Smooth muscle cell (in vitro differentiated cells): Measurements from ENCODE around the gene THAP7. TPM values are rescaled to one million over a fixed set of nuclear protein-coding genes. Genes with fewer than 3 reads are reported as not detected.
"Not testable (repeated sequence)": the region's sequence is repeated elsewhere in the genome, so short reads cannot be mapped to it uniquely, and the experiment has no call there.

ENCODE experiments used
- DNase-seq: peaks from one replicate; lab custom pipeline; 2025; ENCODE audit not compliant: unreplicated experiment; lab: John Stamatoyannopoulos, UW
- H2AFZ ChIP-seq: fragments of 200-600 bp; sonication (generic); 2 replicates; pipeline ENCODE4 v1.6.0; 2016; ENCODE audit warnings: antibody characterized with exemption, low read depth, mild to moderate bottlenecking
- H3F3A ChIP-seq: fragments of 200-600 bp; sonication (generic); 2 replicates; pipeline ENCODE4 v1.6.0; 2017; ENCODE audit warnings: antibody characterized with exemption, low read depth
- H3K27ac ChIP-seq: fragments of 200-600 bp; sonication (generic); 2 replicates; pipeline ENCODE4 v1.5.1; 2016; ENCODE audit warnings: low read depth, mild to moderate bottlenecking
- H3K27me3 ChIP-seq: fragments of 200-600 bp; sonication (generic); 2 replicates; pipeline ENCODE4 v1.6.1; 2016; ENCODE audit warnings: low read depth, mild to moderate bottlenecking
- H3K36me3 ChIP-seq: fragments of 200-600 bp; sonication (generic); 2 replicates; pipeline ENCODE4 v1.5.1; 2016; ENCODE audit warnings: low read depth
- H3K4me1 ChIP-seq: fragments of 200-600 bp; sonication (generic); 2 replicates; pipeline ENCODE4 v1.5.1; 2016; ENCODE audit warnings: low read depth
- H3K4me2 ChIP-seq: fragments of 200-600 bp; sonication (generic); 2 replicates; pipeline ENCODE4 v1.6.0; 2016; ENCODE audit warnings: mild to moderate bottlenecking
- H3K4me3 ChIP-seq: fragments of 200-600 bp; sonication (generic); 2 replicates; pipeline ENCODE4 v1.5.1; 2016; ENCODE audit warnings: mild to moderate bottlenecking
- H3K79me2 ChIP-seq: fragments of 200-600 bp; sonication (generic); 2 replicates; pipeline ENCODE4 v1.6.0; 2016; ENCODE audit warnings: low read depth, mild to moderate bottlenecking
- H3K9ac ChIP-seq: fragments of 200-600 bp; sonication (generic); 2 replicates; pipeline ENCODE4 v1.6.0; 2016; ENCODE audit warnings: low read depth
- H3K9me3 ChIP-seq: fragments of 200-600 bp; sonication (generic); replicated peaks from 2 replicates; pipeline ENCODE4 v1.5.1; 2016; ENCODE audit warnings: low read depth
- H4K20me1 ChIP-seq: fragments of 200-600 bp; sonication (generic); 2 replicates; pipeline ENCODE4 v1.6.0; 2016; ENCODE audit warnings: low read depth
- WGBS: methylation state at CpG from one replicate; pipeline ENCODE4 v1.1.7; 2016; ENCODE audit warnings: low lambda C conversion rate; 5-methylcytosine and 5-hydroxymethylcytosine counted together
- polyA plus RNA-seq: library from polyadenylated mRNA; unstranded; fragments of >200 nt; fragmentation: Nextera tagmentation; extraction: Ambion mirVana; gene quantifications from 2 replicates; pipeline ENCODE4 v1.2.1, GENCODE V29; 2016
- total RNA-seq: library from RNA; depleted of rRNA; stranded (reverse); fragments of >200 nt; gene quantifications from 2 replicates; pipeline ENCODE4 v1.2.3, GENCODE V29; 2014
- TF ChIP-seq, protein P1 (sequence below): fragments of 200-600 bp; sonication (generic); IDR thresholded peaks from 2 replicates; pipeline ENCODE4 v1.5.1; 2017; ENCODE audit warnings: borderline replicate concordance, mild to moderate bottlenecking, antibody characterized with exemption; ENCODE audit not compliant: insufficient read depth, poor library complexity, severe bottlenecking

Gene THAP7
- total and polyA plus RNA-seq, 2 experiments from 2014 or later = 26.8 to 28.0 TPM

GRCh38 chr22:21041937-21042336, 40.0 kb upstream of the THAP7 start:
- Histone ChIP-seq H3K27ac (peak overlapping the region; percentile 29), H3K4me3 (no peak overlapping the region), H3K79me2 (no peaks in the 10 kb centered on the region), H3K9me3 (no peaks in the 10 kb centered on the region), H4K20me1 (no peaks in the 10 kb centered on the region), H3K36me3 (no peaks in the 10 kb centered on the region), H3K4me1 (peaks cover 5% of the 10 kb centered on the region), H3K27me3 (no peaks in the 10 kb centered on the region), H3K9ac (no peak overlapping the region), H2AFZ (no peak overlapping the region), H3F3A (peaks cover 15% of the 10 kb centered on the region), H3K4me2 (no peak overlapping the region)
- DNase-seq = no peak
- 48% methylated on average over 4 of the region's 4 CpGs for WGBS
- TF ChIP-seq, protein P1, sequence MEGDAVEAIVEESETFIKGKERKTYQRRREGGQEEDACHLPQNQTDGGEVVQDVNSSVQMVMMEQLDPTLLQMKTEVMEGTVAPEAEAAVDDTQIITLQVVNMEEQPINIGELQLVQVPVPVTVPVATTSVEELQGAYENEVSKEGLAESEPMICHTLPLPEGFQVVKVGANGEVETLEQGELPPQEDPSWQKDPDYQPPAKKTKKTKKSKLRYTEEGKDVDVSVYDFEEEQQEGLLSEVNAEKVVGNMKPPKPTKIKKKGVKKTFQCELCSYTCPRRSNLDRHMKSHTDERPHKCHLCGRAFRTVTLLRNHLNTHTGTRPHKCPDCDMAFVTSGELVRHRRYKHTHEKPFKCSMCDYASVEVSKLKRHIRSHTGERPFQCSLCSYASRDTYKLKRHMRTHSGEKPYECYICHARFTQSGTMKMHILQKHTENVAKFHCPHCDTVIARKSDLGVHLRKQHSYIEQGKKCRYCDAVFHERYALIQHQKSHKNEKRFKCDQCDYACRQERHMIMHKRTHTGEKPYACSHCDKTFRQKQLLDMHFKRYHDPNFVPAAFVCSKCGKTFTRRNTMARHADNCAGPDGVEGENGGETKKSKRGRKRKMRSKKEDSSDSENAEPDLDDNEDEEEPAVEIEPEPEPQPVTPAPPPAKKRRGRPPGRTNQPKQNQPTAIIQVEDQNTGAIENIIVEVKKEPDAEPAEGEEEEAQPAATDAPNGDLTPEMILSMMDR = no peak

DNA sequence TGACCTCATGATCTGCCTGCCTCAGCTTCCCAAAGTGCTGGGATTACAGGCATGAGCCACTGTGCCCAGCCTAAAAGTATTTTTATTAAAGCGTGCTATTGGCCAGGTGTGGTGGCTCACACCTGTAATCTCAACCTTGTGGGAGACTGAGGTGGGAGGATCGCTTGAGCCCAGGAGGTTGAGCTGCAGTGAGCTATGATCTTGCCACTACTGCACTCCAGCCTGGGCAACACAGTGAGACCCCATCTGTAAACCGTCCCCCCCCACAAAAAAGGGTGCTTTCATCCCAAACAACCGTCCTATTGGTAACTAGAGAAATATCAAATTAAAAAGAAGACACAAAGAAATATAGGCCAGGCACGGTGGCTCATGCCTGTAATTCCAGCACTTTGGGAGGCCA, 37.2 kb upstream of the THAP7 start:
- H3K9ac ChIP-seq, H3K79me2 ChIP-seq, H3K4me3 ChIP-seq, DNase-seq, H3K36me3 ChIP-seq, H3K27ac ChIP-seq, H3K4me1 ChIP-seq, H3K4me2 ChIP-seq, H4K20me1 ChIP-seq, H3K9me3 ChIP-seq, H2AFZ ChIP-seq, H3K27me3 ChIP-seq: not testable (repeated sequence)
- H3F3A ChIP-seq = peaks cover 22% of the 10 kb centered on the region
- 97% methylated on average over 5 of the region's 5 CpGs for WGBS

DNA sequence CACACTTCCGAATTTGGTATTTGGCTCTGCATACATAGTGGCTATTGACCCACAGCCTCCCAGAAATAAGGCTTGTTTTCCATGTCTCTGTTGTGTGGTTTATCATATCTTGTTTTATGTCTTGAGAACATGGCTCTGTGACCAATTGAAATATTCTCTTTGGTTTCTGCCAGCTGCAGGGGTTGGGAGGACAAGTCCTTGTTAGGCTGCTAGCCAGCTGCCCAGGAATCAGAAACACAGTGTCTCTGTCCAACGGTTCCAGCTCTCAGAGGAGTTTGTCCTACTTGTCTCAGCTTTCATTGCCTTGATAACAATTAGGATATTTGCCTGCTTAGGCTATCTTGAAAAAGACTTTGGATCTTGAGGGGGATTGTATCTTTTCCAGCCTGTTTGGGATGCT, 36.5 kb upstream of the THAP7 start:
- no peaks in the 10 kb centered on the region for H3K4me1 ChIP-seq
- no peak overlapping the region for H3K4me2 ChIP-seq
- DNase-seq = no peak
- H3K27ac ChIP-seq = peak overlapping the region; percentile 65
- H4K20me1 ChIP-seq = no peaks in the 10 kb centered on the region
- H2AFZ ChIP-seq = no peak overlapping the region
- no peak overlapping the region for H3K9ac ChIP-seq
- H3K79me2 ChIP-seq = no peaks in the 10 kb centered on the region
- H3F3A ChIP-seq = peaks cover 22% of the 10 kb centered on the region
- TF ChIP-seq, protein P1 = no peak
- H3K4me3 ChIP-seq = no peak overlapping the region
- 56% methylated on average over 2 of the region's 2 CpGs for WGBS
- no peaks in the 10 kb centered on the region for H3K9me3 ChIP-seq
- H3K27me3 ChIP-seq = no peaks in the 10 kb centered on the region
- H3K36me3 ChIP-seq = no peaks in the 10 kb centered on the region

- peaks cover 15% of the 10 kb centered on the region for H3F3A ChIP-seq
- H2AFZ ChIP-seq = no peak overlapping the region
- no peak overlapping the region for H3K9ac ChIP-seq
- H3K9me3 ChIP-seq = no peaks in the 10 kb centered on the region
- H3K27ac ChIP-seq = no peak overlapping the region
- no peak overlapping the region for H3K4me2 ChIP-seq
- H3K4me3 ChIP-seq = no peak overlapping the region
- no peaks in the 10 kb centered on the region for H4K20me1 ChIP-seq
- DNase-seq = no peak
- H3K79me2 ChIP-seq = no peaks in the 10 kb centered on the region
- peaks cover 17% of the 10 kb centered on the region for H3K27me3 ChIP-seq
- 93% methylated on average over 3 of the region's 3 CpGs for whole genome bisulfite sequencing
- H3K36me3 ChIP-seq = no peaks in the 10 kb centered on the region
- H3K4me1 ChIP-seq = peaks cover 3% of the 10 kb centered on the region
- TF ChIP-seq, protein P1 = no peak
Measured at GRCh38 chr22:21034989-21035388, 33.1 kb upstream of the THAP7 start.
